ENCODE measurements around the gene TNS3.

DNA sequence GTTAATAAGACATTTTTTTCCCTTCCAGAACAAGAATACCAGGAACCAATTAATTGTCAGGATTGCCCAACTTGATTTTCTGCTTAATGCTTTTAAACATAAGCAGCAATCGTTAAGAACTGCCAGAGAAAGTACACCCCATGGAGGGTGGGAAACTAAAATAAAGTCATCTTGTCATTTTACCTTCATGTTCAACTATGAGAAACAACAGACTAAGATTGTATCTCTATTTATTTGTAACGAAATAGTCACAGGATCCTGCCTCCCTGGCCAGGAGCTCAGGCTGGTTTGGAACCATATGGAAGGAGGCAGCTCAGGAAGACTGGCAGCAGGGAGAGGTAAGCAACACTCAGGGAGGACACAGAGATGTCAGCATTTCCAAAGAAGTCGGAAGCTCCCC is 129.6 kb downstream of the TNS3 start:
- TF ChIP-seq POLR2A (IDR thresholded peaks at IDR 0.05): no peak
- TF ChIP-seq, protein P1, sequence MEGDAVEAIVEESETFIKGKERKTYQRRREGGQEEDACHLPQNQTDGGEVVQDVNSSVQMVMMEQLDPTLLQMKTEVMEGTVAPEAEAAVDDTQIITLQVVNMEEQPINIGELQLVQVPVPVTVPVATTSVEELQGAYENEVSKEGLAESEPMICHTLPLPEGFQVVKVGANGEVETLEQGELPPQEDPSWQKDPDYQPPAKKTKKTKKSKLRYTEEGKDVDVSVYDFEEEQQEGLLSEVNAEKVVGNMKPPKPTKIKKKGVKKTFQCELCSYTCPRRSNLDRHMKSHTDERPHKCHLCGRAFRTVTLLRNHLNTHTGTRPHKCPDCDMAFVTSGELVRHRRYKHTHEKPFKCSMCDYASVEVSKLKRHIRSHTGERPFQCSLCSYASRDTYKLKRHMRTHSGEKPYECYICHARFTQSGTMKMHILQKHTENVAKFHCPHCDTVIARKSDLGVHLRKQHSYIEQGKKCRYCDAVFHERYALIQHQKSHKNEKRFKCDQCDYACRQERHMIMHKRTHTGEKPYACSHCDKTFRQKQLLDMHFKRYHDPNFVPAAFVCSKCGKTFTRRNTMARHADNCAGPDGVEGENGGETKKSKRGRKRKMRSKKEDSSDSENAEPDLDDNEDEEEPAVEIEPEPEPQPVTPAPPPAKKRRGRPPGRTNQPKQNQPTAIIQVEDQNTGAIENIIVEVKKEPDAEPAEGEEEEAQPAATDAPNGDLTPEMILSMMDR (IDR thresholded peaks at IDR 0.05): no peak

Data from uterus (tissue), 2 donors.